ENCODE results near the gene TLDC2.

GRCh38 chr20:36929290-36929689 is 53.4 kb downstream of the TLDC2 start:
- TF ChIP-seq CTCF (IDR thresholded peaks at IDR 0.05) (no peak), POLR2A (IDR thresholded peaks at IDR 0.05) (no peak)

Data from uterus (tissue), 2 donors.